Colonic mucosa (tissue), 4 donors: ENCODE data around the gene LAMC1. TPM values are rescaled to one million over a fixed set of nuclear protein-coding genes. Genes with fewer than 3 reads are reported as not detected.

ENCODE experiments used
- DNase-seq: peaks from one replicate; pipeline ENCODE4 v3.0.0-alpha.2; 2020
- H3K27ac ChIP-seq: fragments of 200-600 bp; one replicate; pipeline ENCODE4 v1.8.0; 2021
- H3K27me3 ChIP-seq: fragments of 200-600 bp; one replicate; pipeline ENCODE4 v1.8.0; 2021
- H3K36me3 ChIP-seq: fragments of 200-600 bp; one replicate; pipeline ENCODE4 v1.8.0; 2021
- H3K4me1 ChIP-seq: fragments of 200-600 bp; one replicate; pipeline ENCODE4 v1.8.0; 2021; ENCODE audit warnings: mild to moderate bottlenecking
- H3K4me3 ChIP-seq: fragments of 200-600 bp; one replicate; pipeline ENCODE4 v1.8.0; 2021
- H3K9ac ChIP-seq, 2 donors: one replicate each; pipeline ENCODE4 v1.7.0; 2013; ENCODE audit warnings: control low read depth in 2 of 2, low read depth in 2 of 2, low read length in 2 of 2
- H3K9me3 ChIP-seq: fragments of 200-600 bp; one replicate; pipeline ENCODE4 v1.8.0; 2021
- intact Hi-C: fragments of 100-400 bp; cut with DNase I; formaldehyde crosslinking; loops from one replicate; pipeline ENCODE4 v1.14.1; 2022
- total RNA-seq, 2 donors: library from RNA; stranded (reverse); fragmentation: NEBNext Ultra II Directional in 1 of 2; extraction: Animal tissue kit (Norgen Biotek cat#: 25700) in 1 of 2; gene quantifications; one replicate each; pipeline ENCODE4 v1.2.1, GENCODE V29; 2021
- TF ChIP-seq, protein P1 (sequence below): fragments of 200-600 bp; IDR thresholded peaks from one replicate; pipeline ENCODE4 v1.8.0; 2022; ENCODE audit warnings: antibody characterized with exemption, mild to moderate bottlenecking
- donor health status: healthy.
- donor health status: DM: no; HTN: no; CAD: no.
- donor health status: DM: no; HTN: no; CAD: no.

Gene LAMC1
- total RNA-seq, 2 donors from 2014 or later = 28.0 to 54.6 TPM

DNA sequence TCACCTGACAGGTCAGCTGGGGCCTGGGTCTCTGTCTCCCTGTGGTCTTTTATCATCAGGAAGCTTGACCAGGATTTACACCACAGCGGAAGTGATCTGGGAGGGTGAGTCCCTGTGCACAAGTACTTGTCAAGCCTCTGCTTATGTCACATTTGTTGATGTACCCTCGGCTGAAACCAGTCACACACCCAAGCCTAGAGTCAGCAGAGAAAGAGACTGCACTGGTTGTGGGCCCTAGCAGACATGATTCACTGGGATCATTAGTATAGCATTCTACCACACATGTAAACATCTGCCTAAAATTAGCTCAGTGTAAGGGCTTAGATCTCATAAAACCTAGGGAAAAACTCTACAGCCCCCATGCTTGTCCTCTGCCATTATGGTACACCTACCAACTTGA lies 83.5 kb downstream of the LAMC1 start:
- TF ChIP-seq, protein P1, sequence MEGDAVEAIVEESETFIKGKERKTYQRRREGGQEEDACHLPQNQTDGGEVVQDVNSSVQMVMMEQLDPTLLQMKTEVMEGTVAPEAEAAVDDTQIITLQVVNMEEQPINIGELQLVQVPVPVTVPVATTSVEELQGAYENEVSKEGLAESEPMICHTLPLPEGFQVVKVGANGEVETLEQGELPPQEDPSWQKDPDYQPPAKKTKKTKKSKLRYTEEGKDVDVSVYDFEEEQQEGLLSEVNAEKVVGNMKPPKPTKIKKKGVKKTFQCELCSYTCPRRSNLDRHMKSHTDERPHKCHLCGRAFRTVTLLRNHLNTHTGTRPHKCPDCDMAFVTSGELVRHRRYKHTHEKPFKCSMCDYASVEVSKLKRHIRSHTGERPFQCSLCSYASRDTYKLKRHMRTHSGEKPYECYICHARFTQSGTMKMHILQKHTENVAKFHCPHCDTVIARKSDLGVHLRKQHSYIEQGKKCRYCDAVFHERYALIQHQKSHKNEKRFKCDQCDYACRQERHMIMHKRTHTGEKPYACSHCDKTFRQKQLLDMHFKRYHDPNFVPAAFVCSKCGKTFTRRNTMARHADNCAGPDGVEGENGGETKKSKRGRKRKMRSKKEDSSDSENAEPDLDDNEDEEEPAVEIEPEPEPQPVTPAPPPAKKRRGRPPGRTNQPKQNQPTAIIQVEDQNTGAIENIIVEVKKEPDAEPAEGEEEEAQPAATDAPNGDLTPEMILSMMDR = no peak
- Histone ChIP-seq H3K4me1 (no peaks in the 10 kb centered on the region), H3K27me3 (no peaks in the 10 kb centered on the region), H3K9ac (no peak overlapping the region), H3K36me3 (no peaks in the 10 kb centered on the region), H3K4me3 (no peak overlapping the region), H3K9me3 (no peaks in the 10 kb centered on the region), H3K27ac (no peak overlapping the region)
- no peak for DNase-seq
- intact Hi-C loops = no loop called here

DNA sequence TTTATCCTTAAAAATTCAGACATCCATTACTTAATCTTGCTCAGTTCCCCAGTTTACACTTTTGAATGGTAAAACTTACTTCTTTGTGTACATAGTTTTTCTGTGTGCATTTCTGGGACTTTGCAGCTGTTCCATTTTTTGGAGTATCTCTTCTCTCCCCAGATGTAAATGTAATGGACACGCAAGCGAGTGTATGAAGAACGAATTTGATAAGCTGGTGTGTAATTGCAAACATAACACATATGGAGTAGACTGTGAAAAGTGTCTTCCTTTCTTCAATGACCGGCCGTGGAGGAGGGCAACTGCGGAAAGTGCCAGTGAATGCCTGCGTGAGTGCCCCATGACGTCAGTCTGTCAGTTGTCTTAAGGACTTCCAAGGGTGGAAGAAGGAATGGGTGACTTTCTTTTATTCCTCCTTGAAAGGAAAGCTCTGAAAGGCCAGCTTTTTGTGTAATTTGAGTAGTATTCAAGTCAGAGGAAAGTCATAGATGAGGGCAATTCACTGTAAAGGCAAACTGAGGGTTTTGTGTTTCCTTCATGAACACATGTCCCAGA lies 87.2 kb downstream of the LAMC1 start:
- Histone ChIP-seq H3K27me3 (no peaks in the 10 kb centered on the region), H3K9ac (no peak overlapping the region), H3K27ac (no peak overlapping the region), H3K36me3 (no peaks in the 10 kb centered on the region), H3K9me3 (no peaks in the 10 kb centered on the region), H3K4me1 (no peaks in the 10 kb centered on the region), H3K4me3 (no peak overlapping the region)
- intact Hi-C loops = no loop called here
- DNase-seq = no peak
- TF ChIP-seq, protein P1 = no peak

DNA sequence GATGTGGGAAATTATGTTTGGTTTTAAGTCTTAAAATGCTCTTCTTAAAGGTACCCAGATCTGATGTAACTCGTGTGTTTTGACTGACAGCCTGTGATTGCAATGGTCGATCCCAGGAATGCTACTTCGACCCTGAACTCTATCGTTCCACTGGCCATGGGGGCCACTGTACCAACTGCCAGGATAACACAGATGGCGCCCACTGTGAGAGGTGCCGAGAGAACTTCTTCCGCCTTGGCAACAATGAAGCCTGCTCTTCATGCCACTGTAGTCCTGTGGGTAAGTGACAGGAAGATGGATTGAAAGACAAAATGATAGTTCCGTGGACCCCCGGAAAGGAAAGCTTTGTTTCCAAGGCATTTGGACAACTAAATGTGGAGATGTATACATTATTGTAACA lies 91.2 kb downstream of the LAMC1 start:
- H3K9me3 ChIP-seq = no peaks in the 10 kb centered on the region
- H3K4me1 ChIP-seq = no peaks in the 10 kb centered on the region
- TF ChIP-seq, protein P1 = no peak
- DNase-seq = no peak
- intact Hi-C loops = no loop called here
- H3K27ac ChIP-seq = no peak overlapping the region
- no peak overlapping the region for H3K9ac ChIP-seq
- no peaks in the 10 kb centered on the region for H3K27me3 ChIP-seq
- no peaks in the 10 kb centered on the region for H3K36me3 ChIP-seq
- no peak overlapping the region for H3K4me3 ChIP-seq

DNA sequence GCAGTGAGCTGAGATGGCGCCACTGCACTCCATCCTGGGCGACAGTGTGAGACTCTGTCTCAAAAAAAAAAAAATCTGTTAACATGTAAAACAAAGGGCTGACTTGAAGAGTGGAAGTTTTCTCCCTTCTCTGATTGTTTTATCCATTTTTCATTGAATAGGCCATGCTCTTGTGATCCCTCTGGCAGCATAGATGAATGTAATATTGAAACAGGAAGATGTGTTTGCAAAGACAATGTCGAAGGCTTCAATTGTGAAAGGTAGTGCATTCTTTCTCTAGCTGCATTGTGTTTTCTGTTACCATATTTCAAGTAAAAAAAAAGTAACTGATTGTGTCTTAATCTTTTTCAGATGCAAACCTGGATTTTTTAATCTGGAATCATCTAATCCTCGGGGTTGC lies 93.2 kb downstream of the LAMC1 start:
- no peak for DNase-seq
- Histone ChIP-seq H3K36me3 (no peaks in the 10 kb centered on the region), H3K9me3 (no peaks in the 10 kb centered on the region), H3K4me3 (no peak overlapping the region), H3K27ac (no peak overlapping the region), H3K9ac (no peak overlapping the region), H3K27me3 (no peaks in the 10 kb centered on the region), H3K4me1 (no peaks in the 10 kb centered on the region)
- TF ChIP-seq, protein P1 = no peak
- intact Hi-C loops = no loop called here

DNA sequence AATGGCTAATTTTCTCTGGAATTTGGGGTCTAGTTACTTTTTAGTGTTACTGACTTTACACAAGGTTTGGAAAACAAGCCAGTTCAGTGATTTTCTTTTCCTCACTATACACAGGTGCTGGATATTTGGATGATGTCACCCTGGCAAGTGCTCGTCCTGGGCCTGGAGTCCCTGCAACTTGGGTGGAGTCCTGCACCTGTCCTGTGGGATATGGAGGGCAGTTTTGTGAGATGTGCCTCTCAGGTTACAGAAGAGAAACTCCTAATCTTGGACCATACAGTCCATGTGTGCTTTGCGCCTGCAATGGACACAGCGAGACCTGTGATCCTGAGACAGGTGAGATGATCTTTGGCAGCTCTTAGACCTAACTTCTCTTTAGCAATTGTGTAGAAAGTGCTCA lies 98.4 kb downstream of the LAMC1 start:
- intact Hi-C loops = no loop called here

More for the DNA sequence above, 98.4 kb downstream of the LAMC1 start:
- Histone ChIP-seq H3K36me3 (no peaks in the 10 kb centered on the region), H3K4me1 (no peaks in the 10 kb centered on the region), H3K9ac (no peak overlapping the region), H3K9me3 (no peaks in the 10 kb centered on the region), H3K27ac (no peak overlapping the region), H3K27me3 (no peaks in the 10 kb centered on the region), H3K4me3 (no peak overlapping the region)
- DNase-seq = no peak
- TF ChIP-seq, protein P1 = no peak
